ENCODE results near the gene MGAT3.

The MGAT3 gene

DNA sequence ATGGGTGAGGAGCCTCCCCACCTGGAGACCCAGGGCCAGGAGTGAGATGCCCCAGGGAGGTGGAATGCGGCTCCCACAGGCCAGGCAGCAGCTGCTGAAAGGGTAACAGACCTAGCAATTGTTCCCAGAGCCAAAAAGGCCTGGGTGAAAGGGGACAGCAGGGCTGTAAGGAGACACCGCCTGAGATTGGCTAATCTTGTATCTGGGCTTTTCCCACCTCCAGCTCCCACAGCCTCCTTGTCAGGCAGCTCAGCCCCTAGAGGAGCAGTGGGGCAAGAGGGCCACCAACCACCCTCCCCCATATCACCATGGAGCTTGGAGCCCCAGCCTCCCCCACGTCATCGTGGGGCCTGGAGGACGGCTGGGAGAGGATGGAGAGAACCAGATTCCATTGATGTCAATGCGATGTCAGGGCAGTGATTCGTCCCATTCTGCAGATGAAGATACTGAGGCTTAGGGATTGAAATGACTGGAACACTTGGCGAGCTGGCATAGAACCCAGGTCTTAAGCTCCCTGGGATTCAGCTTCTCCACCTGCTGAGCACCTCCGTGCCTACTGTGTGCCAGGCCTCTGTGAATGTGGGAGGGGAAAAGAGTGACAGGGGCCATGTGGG lies 2.9 kb upstream of the MGAT3 start:
- no peak for DNase-seq

DNA sequence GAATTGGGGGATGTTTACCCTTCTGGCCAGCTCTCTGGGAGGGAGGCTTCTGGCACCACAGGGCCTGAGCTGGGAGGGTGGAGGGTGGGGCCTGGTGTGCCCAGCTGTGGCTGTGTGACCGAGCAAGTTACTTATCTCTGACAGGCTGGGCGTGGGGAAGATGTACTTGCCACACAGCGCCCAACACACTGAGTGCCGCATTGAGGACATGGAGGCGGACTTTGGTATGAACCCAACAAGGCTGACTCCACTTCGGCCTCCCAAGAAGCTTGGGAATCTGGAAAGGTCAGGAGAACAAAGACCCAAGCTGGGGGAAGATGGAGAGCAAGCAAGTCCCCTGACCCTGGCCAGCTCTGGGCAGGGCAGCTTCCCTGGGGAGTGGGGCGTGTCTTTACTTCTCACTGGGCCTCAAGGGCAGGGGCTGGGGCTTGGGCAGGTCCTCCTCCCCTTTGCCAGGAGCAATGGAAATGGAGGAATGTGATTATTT lies 2.4 kb upstream of the MGAT3 start:
- DNase-seq = no peak

DNA sequence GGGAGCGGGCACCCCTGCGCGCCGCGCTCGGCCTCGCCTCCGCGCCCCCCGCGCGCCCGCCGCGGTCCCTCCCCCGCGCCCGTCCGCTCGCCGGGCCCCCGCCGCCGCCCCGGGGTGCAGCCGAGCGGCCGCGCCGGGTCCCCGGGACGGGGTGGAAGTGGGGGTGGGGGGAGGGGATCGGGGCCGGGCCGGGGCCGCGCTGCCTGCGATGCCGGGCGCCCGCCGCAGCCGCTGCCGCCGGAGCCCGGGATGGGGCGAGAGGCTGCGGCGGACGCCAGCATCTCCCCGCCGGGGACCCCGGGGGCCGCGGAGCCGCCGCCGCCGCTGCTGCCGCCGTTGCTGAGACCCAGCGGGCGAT lies 365 bp downstream of the MGAT3 start:
- no peak for DNase-seq

DNA sequence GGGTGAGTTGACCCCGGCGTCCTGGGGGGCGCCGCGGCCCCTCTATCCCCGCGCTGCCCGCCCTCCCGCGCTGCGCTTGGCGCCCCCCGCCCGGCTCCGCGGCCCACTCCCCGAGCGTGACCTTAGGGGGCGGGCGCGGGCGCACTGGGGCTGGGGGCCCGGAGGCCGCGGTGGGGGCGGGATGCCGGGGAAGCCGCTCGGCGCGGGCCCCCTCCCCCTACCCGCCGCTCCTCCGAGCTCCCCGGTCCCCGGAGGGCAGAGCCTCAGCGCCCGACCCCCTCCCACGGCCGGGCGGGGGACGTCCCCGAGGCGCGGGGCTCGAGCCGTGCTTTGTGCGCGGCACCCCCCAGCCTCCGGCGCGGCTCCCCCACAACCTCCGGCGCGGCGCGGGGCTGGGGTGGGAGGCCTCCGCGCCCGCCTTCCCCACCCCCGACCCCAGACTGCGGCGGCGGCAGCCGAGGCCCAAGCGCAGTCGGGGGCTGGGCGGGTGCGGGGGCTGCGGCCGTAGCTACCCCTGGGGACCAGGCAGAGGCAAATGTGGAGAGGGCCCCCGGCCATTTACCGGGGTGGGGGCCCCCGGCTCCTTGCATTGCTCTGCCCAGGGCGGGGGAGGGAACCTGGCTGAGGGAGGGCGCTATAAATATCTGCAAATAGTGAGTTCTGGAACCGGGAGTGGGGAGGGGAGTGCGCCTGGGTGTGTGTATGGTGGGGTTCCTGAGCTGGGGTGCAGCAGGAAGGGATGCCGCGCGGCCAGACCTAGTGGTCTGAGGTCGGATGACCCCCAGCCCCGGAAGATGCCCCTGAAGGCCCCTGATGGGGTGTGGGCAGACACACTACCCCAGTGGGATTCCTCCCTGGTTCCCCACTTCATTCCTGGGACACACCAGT lies 988 bp downstream of the MGAT3 start:
- DNase-seq = no peak

DNA sequence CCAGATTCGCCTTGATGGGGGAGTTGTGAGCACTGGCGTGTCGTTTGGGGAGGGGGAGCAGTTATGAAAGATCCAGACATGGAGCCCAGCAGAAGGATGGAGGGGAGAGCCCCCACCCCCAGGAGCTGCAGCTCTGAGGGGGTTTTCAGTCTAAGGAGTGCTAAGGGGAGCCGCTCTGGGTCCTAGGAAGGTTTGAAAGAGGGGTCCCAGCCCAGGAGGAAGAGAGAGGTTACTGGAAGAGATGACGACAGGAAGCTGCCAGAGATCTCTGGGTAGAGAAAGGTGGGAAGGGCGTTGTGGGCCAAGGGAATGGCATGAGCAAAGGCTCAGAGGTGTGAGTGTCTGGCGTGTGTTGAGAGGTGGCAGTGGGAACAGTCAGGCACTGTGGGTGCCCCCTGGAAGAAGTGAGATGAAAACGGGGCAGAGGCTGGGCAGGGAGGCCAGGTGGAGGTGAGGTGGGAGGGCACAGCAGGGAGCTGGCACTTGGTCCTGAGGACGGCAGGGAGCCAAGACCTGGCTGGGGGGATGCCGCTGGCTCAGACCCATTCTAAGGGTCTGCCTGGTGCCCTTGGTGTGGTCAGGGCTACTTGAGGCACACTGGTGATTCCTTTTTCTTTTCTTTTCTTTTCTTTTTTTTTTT lies 1.8 kb downstream of the MGAT3 start:
- no peak for DNase-seq

DNA sequence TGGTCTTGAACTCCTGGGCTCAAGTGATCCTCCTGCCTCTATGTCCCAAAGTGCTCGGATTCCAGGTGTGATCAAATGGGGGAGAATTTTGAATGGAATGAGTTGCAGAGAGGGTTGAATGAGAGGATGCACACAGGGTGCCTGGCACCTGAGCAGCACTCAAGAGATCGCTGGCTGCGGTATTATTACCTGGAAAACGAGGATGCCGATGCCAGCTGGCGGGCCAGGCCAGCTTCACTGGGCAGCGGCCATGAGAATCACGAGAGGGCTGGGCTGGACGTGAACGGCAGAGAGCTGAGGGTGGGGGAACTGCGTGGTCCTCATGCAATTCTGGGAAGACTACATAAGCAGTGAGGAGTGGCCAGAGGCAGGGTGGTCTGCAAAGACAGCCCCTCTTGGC lies 2.9 kb downstream of the MGAT3 start:
- DNase-seq = no peak

DNA sequence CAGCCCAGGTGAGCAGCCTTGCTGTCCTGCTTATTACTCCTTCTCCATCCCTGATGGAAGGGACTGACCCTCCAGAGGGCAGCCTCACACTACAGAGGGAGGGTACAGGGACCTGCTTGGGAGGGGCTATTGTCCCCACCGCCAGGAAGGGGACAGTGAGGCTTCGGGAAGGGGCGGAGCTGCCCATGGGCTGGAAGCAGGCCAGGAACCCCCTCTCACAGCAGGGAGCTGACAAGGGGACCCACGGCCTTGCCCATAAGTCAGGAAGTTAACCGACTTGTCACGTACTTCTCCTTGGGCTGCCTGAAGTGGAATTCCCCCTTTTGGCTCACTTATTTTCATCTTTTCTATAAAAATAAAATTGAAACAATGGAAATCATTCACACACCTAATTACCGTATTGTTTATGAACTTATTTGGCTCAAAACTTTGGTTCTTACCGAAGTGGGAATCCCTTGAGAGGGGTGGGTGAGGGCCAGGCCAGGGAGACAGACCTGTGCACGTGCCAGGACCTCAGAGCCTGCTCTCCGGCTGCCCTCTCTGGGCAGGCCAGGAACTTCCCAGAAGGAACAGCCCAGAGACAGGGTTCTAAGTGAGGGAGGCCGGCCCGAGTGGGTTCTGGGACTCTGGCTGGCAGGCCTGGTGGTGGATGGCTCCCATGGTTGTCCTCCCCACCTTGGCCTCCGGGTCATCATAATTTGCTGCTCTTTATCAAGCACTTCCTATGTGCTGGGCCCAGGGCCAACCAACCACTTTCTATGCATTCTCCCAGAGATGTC lies 5.8 kb downstream of the MGAT3 start:
- DNase-seq = no peak

DNA sequence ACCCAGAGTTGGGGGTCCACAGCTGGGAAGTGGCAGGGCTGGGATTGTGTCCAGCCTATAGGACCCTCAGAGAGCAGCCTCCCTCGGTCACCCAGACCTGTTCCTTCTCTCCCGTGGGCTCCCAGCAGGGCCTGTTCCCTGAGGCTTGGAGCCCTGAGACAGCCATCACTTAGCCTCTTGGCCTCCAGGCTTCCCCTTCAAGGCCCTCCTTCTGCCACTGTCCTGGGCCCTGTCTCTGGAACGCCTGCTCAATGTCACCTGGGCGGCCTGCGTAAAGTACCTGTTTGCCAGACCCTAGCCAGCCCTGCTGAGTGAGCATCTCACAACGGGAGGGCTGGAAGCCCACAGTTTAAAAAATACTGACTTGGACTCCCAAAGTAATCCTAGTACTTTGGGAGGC lies 6.5 kb downstream of the MGAT3 start:
- DNase-seq = no peak

DNA sequence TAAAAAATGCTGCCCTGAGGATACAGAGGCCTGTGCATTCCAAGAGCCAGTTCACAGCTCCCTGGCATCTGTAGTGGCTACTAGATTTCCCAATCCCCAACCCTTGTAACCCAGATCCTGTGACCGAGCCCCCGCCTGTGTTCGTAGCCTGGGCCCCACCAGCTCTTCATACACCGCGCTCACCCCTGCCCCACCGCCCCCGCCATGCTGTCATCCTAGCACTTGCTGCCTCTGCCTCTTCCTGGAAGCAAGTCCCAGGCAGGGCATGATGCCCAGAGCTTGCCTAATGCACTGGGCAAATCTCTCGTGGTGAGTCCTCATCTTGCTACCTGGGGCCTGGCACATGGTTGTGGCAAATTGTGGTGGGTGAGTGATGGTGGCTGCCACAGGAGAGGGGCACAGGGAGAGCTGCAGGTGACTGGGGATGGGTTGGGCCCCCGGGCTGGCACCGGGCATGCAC lies 7.1 kb downstream of the MGAT3 start:
- DNase-seq = no peak

DNA sequence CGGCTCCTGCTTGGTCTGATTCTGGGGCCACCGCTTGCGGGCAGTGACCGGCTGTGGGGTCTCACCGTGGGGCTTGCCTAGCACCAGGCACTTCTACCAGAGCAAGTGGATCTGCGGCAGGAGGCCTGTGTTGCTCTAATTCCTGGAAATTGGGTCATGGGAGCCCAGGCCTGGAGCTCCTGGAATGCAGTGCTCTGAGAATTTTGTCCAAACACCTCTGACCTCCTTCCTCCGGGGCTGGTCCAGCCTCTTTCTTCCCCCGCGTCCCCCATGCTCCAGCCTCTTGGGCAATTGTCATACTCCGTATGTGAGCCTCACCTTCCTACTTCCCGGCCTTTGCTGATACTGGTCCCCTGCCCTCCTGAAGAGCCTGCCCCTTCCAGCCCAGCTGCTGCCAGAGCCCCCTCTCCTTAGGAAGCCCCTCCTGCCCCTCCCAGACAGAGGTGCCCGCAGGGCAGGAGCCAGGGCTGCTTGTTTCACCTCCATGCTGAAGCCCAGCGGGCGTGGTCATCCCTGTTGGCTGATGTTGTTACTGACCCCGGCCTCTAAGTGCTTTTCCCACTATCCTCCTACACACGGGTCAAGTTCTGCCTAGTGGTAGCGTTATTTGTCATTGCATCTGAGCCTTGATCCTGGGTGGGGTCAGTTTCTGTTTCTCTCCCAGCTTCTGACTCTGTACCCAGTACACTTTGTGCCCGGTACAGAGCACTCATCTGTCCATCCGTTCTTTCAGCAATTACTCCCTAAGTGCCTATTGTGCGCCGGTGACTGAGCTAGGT lies 9.6 kb downstream of the MGAT3 start:
- no peak for DNase-seq

DNA sequence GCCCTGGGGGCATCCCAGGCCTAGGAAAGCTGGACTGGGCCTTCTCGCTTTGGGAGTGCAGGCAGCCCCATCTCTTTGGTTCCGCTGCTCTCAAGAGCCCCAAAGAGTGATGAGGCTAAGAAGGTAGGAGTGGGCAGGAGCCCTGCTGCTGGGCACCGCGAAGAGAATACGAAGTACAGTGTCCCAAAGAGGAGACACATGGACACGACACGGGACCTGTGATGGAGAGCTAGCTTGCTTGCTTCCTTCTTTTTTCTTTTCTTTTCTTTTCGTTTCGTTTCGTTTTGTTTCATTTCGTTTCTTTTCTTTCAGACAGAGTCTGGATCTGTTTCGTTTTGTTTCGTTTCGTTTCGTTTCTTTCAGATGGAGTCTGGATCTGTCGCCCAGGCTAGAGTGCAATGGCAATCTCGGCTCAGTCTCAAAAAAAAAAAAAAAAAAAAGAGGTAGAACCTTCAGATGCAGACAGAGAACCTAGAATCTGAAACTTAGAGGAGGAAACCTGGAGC lies 10.6 kb downstream of the MGAT3 start:
- no peak for DNase-seq

DNA sequence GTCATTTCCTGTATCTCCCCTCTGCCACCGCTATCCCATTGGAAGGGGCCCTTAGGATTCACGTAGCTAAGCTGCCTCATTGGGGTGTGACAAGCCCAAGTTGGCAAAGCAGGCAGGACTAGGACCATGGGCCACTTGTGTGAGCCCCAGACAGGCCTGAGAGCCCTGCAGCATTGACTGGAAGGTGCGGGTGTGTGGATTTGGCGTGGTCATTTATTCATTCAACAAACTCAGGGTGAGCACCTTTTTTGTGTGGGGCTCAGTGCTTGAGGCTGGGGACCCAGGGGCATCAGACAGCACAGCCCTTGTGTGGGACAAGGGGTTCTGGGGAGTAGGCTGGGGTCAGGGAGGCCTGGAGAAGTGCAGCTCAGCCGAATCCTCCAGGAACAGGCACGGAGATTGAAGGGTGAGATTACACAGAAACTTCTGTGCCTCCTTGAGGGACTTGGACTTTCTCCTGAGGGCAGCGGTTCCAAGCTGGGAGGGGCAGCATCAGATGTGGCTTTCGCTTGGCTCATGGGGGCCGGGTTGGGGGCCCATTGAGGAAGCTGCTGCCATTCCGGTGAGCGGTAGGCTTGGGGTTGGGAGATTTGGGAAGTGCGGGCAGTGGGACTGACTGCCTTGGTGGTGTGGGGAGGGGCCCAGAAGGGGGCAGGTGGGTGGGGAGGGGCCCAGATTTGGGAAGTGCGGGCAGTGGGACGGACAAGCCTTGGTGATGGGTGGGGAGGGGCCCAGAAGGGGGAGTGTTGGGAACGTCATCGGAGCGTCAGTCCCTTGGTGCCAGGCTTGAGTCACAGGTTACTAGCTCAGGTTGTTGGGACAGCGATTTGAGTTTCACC lies 11.9 kb downstream of the MGAT3 start:
- DNase-seq = no peak

DNA sequence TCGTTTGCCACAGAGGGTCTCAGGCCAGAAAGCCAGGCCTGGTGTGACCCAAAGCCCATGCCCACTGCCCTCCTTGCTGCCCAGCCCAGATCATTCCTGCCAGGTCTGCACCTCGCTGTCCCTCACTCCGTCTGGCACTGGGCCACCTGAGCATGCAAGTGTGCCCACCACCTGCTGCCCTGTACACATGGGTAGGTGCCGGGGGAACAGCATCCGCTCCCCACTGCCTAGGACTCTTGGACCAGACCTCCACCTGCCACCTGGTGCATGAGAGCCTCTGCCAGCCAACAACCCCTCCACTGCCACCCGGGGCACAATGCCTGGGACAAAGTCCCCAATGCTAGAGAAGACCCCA lies 12.5 kb downstream of the MGAT3 start:
- DNase-seq = no peak

DNA sequence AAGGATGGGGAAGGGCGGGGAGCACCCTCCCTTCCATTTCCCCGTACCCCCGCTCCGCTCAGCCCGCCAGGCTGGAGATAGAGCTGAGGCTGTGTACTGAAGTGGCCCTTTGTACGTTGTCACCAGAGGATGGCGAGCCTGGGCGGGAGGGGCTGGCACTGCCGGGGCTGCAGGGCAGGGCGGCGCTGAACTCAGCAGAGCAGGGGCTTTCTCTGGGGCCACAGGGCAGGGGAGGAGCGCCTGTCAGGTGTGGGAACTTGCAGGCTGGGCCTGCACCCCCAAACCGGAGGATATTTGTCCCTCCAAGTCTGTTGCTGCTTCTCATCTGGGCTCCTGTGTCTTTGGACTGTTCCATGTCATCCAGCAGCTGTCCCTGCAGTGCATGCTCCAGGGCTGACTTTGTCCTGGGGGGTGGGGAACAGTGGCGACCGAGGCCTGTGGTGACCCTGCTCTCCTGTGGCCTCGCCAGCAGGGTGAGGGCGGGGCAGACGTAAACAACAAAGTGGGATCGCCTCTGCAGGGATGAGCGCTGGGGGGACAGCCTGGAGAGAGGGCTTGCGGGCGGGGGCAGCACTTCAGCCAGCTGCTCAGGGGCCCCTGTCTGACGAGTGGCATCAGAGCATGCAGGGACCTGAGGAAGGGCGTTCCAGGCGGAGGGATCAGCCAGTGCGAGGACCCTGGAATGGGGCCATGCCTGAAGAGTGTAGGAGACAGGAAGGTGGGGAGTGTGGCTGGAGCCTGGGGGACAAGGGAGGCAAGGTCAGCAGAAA lies 13.1 kb downstream of the MGAT3 start:
- DNase-seq = no peak

DNA sequence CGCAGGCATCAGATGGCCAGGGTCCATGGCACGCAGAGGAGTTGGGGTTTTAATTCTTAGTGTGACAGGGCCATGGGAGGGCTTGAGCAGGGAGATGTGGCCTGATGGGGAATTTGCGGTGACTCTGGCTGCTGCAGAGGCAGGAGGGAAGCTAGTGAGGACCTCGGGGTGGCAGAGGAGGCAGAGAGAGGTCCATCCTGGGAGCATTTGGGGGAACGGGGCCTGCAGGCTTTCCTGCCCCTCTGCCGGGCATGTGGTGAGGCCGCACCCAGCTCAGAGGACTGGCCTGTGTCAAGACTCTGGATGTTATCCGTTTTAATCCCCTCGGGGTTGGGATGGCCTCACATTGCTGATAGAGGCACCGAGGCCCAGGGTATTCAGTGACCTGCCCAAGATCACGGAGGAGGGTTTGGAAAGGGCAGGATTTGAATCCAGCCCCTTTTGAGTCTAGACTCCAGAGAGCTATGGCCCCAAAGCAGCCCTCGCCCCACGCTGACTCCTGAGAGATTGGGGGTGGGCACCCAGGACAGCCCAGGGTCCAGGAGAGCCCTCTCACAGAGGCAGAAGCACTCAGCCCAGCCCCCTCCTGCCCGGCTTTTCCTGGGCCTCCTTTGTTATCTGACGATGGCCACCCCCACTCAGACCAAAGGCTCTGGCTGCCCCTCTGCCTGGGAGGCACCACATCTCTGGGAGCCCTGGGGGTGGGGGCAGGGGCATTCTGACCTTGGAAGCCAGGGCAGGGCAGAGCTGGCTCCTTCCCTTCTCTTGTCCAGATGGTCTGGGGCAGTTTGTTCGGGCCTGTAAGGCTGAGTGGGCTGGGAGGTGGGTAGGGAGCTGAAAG lies 13.9 kb downstream of the MGAT3 start:
- DNase-seq = no peak

DNA sequence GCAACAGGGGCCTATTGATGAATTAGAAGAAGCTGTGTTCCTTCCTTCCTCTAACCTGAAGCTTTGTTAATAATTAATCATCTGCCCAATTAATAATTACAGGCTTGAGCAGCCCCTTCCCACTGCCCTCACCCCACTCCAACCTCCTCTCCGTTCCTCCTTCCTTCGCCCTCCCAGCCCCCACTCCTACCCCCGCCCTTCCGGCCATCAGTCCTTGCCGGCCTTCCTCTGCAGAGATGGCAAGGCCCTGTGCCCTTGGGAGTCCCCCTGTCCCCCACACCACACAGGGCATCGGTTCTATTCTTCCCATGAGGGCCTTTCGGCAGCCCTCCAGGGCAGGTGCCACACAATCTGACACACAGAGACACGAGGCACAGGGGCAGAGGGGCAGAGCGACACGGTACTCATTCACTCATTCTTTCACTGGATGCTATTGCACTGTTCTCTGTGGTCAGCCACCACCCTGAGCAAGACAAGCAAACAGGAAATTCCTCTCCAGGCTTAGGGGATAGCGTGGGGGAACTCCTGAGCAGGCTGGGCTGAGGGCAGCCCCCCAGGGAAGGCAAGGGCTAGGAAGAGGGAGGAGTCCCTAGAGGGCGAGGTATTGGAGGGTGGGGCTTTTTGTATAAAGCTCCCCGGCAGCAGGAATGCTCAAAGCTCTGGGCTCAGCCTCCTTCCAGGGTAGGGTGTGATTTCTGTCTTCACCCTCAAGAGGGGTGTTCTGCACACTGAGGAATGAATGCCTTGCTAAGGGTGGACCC lies 14.7 kb downstream of the MGAT3 start:
- no peak for DNase-seq

DNA sequence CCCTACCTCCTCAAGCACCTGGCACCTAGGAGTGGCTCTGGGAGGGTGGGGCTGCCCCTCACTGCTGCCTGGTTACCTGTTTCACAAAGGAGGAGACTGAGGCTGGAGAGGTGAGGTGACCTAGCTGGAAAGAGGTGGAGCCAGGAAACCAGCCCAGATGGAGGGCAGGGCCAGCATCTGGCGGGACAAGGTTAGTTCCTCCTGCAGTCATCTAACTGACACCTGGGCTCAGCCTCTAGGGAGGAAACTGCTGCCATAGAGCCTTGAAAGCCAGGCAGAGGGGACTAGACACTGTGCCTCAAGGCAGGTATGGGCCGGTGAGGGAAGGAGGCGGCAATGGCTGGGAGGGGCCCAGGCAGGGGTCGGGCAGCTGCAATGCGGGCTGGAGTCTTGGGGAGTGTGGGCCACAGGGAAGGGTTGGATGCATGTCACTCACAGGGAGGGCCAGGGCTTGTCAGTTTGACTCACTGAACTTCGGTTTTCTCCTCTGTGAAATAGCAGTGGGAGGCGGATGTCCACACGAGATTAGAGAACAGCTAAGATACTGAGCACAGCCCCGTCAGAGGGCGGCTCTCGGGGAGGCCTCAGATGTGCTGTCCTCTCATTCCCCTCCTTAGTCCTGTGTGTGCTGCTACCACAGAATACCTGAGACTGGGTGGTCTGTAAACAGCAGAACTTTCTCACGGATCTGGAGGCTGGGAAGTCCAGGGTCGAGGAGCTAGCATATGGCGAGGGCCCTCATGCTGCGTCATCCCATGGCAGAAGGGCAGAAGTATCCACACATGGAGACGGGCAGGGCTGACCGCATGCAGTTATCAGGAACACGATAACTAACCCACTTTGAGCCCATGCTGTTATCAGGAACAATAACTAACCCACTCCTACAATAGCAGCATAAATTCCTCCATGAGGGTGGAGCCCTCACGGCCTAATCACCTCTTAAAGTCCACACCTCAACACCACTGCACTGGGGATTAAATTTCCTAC lies 16.1 kb downstream of the MGAT3 start:
- DNase-seq = peak; percentile 61
